Breast epithelium (tissue), 4 donors: ENCODE data around the gene PXDN. TPM values are rescaled to one million over a fixed set of nuclear protein-coding genes. Genes with fewer than 3 reads are reported as not detected.

Experiments
- DNase-seq, 2 donors: peaks; one replicate each; pipeline ENCODE4 v3.0.0-alpha.2; 2019; ENCODE audit warnings: low spot score in 2 of 2
- H3K27ac ChIP-seq, 2 donors: fragments of 200-600 bp; sonication (generic) in 1 of 2; one replicate each; pipeline ENCODE4 v1.5.1; 2016 to 2019; ENCODE audit warnings: mild to moderate bottlenecking in 1 of 2
- H3K27me3 ChIP-seq, 2 donors: fragments of 200-600 bp; sonication (generic) in 1 of 2; one replicate each; pipeline versions ENCODE4 v1.5.1 to v1.6.0; 2017 to 2019; ENCODE audit warnings: control low read depth in 1 of 2, mild to moderate bottlenecking in 1 of 2
- H3K36me3 ChIP-seq: fragments of 200-600 bp; one replicate; pipeline ENCODE4 v1.5.1; 2019
- H3K4me1 ChIP-seq, 2 donors: fragments of 200-600 bp; sonication (generic); one replicate each; pipeline ENCODE4 v1.5.1; 2016 to 2019; ENCODE audit warnings: control low read depth in 1 of 2
- H3K4me3 ChIP-seq, 3 donors: fragments of 200-600 bp; sonication (generic); 1 replicate in 2 of 3; 2 replicates in 1 of 3; pipeline ENCODE4 v1.5.1; 2016 to 2019; ENCODE audit warnings: mild to moderate bottlenecking in 3 of 3, moderate library complexity in 2 of 3
- H3K9me3 ChIP-seq, 2 donors: fragments of 200-600 bp; sonication (generic) in 1 of 2; one replicate each; pipeline ENCODE4 v1.5.1; 2016 to 2019; ENCODE audit warnings: control low read depth in 1 of 2
- POLR2A ChIP-seq: fragments of 450-650 bp; IDR thresholded peaks from one replicate; pipeline ENCODE4 v1.6.1; 2016; ENCODE audit warnings: antibody characterized with exemption, mild to moderate bottlenecking, moderate library complexity
- POLR2AphosphoS5 ChIP-seq, 3 donors: sonication (generic); formaldehyde crosslinking; IDR thresholded peaks; one replicate each; pipeline ENCODE4 v1.6.1; 2017; ENCODE audit warnings: antibody characterized with exemption in 3 of 3
- intact Hi-C: fragments of 100-400 bp; cut with DNase I; formaldehyde crosslinking; loops from one replicate; pipeline ENCODE4 v1.15.1; 2023; ENCODE audit warnings: low total_unique reads
- total RNA-seq, 3 donors: library from RNA; depleted of rRNA; stranded (reverse); fragments of >200 nt; gene quantifications; one replicate each; pipeline ENCODE4 v1.1.0, GENCODE V29; 2016
- TF ChIP-seq, protein P1 (sequence below), 3 donors: fragments of 450-650 bp; IDR thresholded peaks; one replicate each; pipeline ENCODE4 v1.5.1; 2016 to 2017; ENCODE audit warnings: antibody characterized with exemption in 3 of 3, mild to moderate bottlenecking in 3 of 3, moderate library complexity in 3 of 3

PXDN gene
- total RNA-seq, 3 donors from 2014 or later, result 42.4 to 108 (median 64.2) TPM

- H3K4me3 ChIP-seq, result no peak overlapping the region
- intact Hi-C loops, result no loop called here
- DNase-seq, result no peak
- no peak overlapping the region for H3K27ac ChIP-seq
- H3K4me1 ChIP-seq, result no peaks in the 10 kb centered on the region
- TF ChIP-seq, protein P1, sequence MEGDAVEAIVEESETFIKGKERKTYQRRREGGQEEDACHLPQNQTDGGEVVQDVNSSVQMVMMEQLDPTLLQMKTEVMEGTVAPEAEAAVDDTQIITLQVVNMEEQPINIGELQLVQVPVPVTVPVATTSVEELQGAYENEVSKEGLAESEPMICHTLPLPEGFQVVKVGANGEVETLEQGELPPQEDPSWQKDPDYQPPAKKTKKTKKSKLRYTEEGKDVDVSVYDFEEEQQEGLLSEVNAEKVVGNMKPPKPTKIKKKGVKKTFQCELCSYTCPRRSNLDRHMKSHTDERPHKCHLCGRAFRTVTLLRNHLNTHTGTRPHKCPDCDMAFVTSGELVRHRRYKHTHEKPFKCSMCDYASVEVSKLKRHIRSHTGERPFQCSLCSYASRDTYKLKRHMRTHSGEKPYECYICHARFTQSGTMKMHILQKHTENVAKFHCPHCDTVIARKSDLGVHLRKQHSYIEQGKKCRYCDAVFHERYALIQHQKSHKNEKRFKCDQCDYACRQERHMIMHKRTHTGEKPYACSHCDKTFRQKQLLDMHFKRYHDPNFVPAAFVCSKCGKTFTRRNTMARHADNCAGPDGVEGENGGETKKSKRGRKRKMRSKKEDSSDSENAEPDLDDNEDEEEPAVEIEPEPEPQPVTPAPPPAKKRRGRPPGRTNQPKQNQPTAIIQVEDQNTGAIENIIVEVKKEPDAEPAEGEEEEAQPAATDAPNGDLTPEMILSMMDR (IDR thresholded peaks at IDR 0.05), result no peak
- TF ChIP-seq POLR2A (no peak), POLR2AphosphoS5 (IDR thresholded peaks at IDR 0.05) (no peak)
- no peaks in the 10 kb centered on the region for H3K36me3 ChIP-seq
- no peaks in the 10 kb centered on the region for H3K27me3 ChIP-seq
- H3K9me3 ChIP-seq, result no peaks in the 10 kb centered on the region
These were observed 103.8 kb downstream of the PXDN start for GRCh38 chr2:1640301-1641135.

DNA sequence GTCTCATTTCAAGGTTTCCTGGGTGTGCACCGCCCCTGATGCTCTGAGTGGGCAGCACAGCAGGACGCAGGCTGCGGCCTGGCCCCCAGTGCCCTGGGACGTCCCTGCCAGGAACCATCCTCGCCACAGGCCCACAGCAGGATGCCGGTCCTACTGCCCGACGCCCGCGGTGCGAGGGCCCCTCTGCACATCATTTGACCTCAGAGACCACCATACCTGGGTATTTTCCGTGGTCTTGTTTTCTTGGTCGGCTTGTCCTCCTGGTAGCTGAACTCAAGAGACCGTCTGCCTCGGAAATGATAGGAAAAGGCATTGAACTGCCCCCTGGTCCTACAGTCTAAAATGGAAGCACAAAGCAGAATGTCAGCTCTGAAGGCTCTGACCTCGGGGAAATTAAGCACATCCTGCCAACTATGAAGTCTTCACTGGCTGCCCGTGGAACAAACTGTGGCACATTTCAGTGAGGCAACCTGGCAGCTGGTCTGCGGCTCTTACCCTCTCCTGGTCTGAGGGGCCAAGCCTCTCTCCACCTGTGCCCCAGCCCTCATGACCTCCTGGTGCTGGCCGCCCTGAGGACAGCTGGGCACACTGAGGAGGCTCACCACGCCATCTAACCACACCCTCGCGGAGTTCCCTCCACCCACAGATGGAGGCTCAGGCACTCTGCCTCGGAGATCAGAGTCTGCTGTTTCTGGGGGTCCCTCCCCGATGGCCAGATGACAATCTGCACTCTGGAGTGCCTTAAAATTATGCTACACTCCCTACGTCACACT is 105.0 kb downstream of the PXDN start:
- no peak overlapping the region for H3K27ac ChIP-seq
- no peaks in the 10 kb centered on the region for H3K9me3 ChIP-seq
- TF ChIP-seq POLR2A (no peak), POLR2AphosphoS5 (IDR thresholded peaks at IDR 0.05) (no peak)
- TF ChIP-seq, protein P1 (IDR thresholded peaks at IDR 0.05), result no peak
- intact Hi-C loops, result no loop called here
- H3K4me1 ChIP-seq, result no peaks in the 10 kb centered on the region
- H3K36me3 ChIP-seq, result no peaks in the 10 kb centered on the region
- no peaks in the 10 kb centered on the region for H3K27me3 ChIP-seq
- no peak overlapping the region for H3K4me3 ChIP-seq
- no peak for DNase-seq

GRCh38 chr2:1638281-1638860 is 105.9 kb downstream of the PXDN start:
- Histone ChIP-seq H3K36me3 (no peaks in the 10 kb centered on the region), H3K27me3 (no peaks in the 10 kb centered on the region), H3K9me3 (no peaks in the 10 kb centered on the region), H3K27ac (no peak overlapping the region), H3K4me3 (no peak overlapping the region), H3K4me1 (no peaks in the 10 kb centered on the region)
- TF ChIP-seq POLR2AphosphoS5 (IDR thresholded peaks at IDR 0.05) (no peak), POLR2A (no peak)
- TF ChIP-seq, protein P1 (IDR thresholded peaks at IDR 0.05), result no peak
- intact Hi-C loops, result no loop called here
- DNase-seq, result no peak

- Histone ChIP-seq H3K27me3 (no peaks in the 10 kb centered on the region), H3K4me3 (no peak overlapping the region), H3K36me3 (no peaks in the 10 kb centered on the region), H3K4me1 (no peaks in the 10 kb centered on the region), H3K27ac (no peak overlapping the region), H3K9me3 (no peaks in the 10 kb centered on the region)
- TF ChIP-seq POLR2A (no peak), POLR2AphosphoS5 (IDR thresholded peaks at IDR 0.05) (no peak)
- TF ChIP-seq, protein P1 (IDR thresholded peaks at IDR 0.05), result no peak
- intact Hi-C loops, result no loop called here
- no peak for DNase-seq
These were observed 107.4 kb downstream of the PXDN start for GRCh38 chr2:1636791-1637415.
